Measurements from ENCODE around the gene TMEM108.

The TMEM108 gene

GRCh38 chr3:133074977-133075376 lies 36.8 kb downstream of the TMEM108 start:
- TF ChIP-seq CTCF (IDR thresholded peaks at IDR 0.05; ENCODE audit: insufficient read depth, low read length, poor library complexity, severe bottlenecking) = no peak
- no peaks in the 10 kb centered on the region; the same call in 1 of the 2 replicates for H3K27me3 ChIP-seq (replicated peaks; ENCODE audit: control insufficient read depth, insufficient read depth, low read length)
- no peak overlapping the region for H3K4me3 ChIP-seq (replicated peaks; ENCODE audit: low read depth, low read length)
- no peaks in the 10 kb centered on the region for H3K36me3 ChIP-seq (ENCODE audit: control insufficient read depth, insufficient read depth, low read length)
- no peak for DNase-seq (ENCODE audit: extremely low read depth, insufficient read length)

GRCh38 chr3:133077688-133078087 lies 39.5 kb downstream of the TMEM108 start:
- no peak overlapping the region for H3K4me3 ChIP-seq (replicated peaks; ENCODE audit: low read depth, low read length)
- no peaks in the 10 kb centered on the region for H3K36me3 ChIP-seq (ENCODE audit: control insufficient read depth, insufficient read depth, low read length)
- DNase-seq (ENCODE audit: extremely low read depth, insufficient read length) = no peak

GRCh38 chr3:133079621-133080020 lies 41.4 kb downstream of the TMEM108 start:
- no peaks in the 10 kb centered on the region; the same call in none of the 2 replicates for H3K27me3 ChIP-seq (replicated peaks; ENCODE audit: control insufficient read depth, insufficient read depth, low read length)
- DNase-seq (ENCODE audit: extremely low read depth, insufficient read length) = no peak
- no peak for TF ChIP-seq CTCF (IDR thresholded peaks at IDR 0.05; ENCODE audit: insufficient read depth, low read length, poor library complexity, severe bottlenecking)
- no peak overlapping the region for H3K4me3 ChIP-seq (replicated peaks; ENCODE audit: low read depth, low read length)
- H3K36me3 ChIP-seq (ENCODE audit: control insufficient read depth, insufficient read depth, low read length) = no peaks in the 10 kb centered on the region

More at GRCh38 chr3:133077688-133078087, 39.5 kb downstream of the TMEM108 start:
- no peak for TF ChIP-seq CTCF (IDR thresholded peaks at IDR 0.05; ENCODE audit: insufficient read depth, low read length, poor library complexity, severe bottlenecking)
- H3K27me3 ChIP-seq (replicated peaks; ENCODE audit: control insufficient read depth, insufficient read depth, low read length) = no peaks in the 10 kb centered on the region; the same call in none of the 2 replicates

GRCh38 chr3:133081016-133081415 lies 42.8 kb downstream of the TMEM108 start:
- Histone ChIP-seq H3K4me3 (replicated peaks; ENCODE audit: low read depth, low read length) (no peak overlapping the region), H3K36me3 (ENCODE audit: control insufficient read depth, insufficient read depth, low read length) (no peaks in the 10 kb centered on the region), H3K27me3 (replicated peaks; ENCODE audit: control insufficient read depth, insufficient read depth, low read length) (no peaks in the 10 kb centered on the region; the same call in none of the 2 replicates)
- no peak for TF ChIP-seq CTCF (IDR thresholded peaks at IDR 0.05; ENCODE audit: insufficient read depth, low read length, poor library complexity, severe bottlenecking)
- DNase-seq (ENCODE audit: extremely low read depth, insufficient read length) = no peak

- no peaks in the 10 kb centered on the region; the same call in 1 of the 2 replicates for H3K27me3 ChIP-seq (replicated peaks; ENCODE audit: control insufficient read depth, insufficient read depth, low read length)
- no peak for TF ChIP-seq CTCF (IDR thresholded peaks at IDR 0.05; ENCODE audit: insufficient read depth, low read length, poor library complexity, severe bottlenecking)
- no peak overlapping the region for H3K4me3 ChIP-seq (replicated peaks; ENCODE audit: low read depth, low read length)
- DNase-seq (ENCODE audit: extremely low read depth, insufficient read length) = no peak
- H3K36me3 ChIP-seq (ENCODE audit: control insufficient read depth, insufficient read depth, low read length) = no peaks in the 10 kb centered on the region
Measured at GRCh38 chr3:133083395-133083794, 45.2 kb downstream of the TMEM108 start.

GRCh38 chr3:133089906-133090485 lies 51.8 kb downstream of the TMEM108 start:
- no peak overlapping the region for H3K4me3 ChIP-seq (replicated peaks; ENCODE audit: low read depth, low read length)
- no peaks in the 10 kb centered on the region; the same call in 1 of the 2 replicates for H3K27me3 ChIP-seq (replicated peaks; ENCODE audit: control insufficient read depth, insufficient read depth, low read length)
- TF ChIP-seq CTCF (IDR thresholded peaks at IDR 0.05; ENCODE audit: insufficient read depth, low read length, poor library complexity, severe bottlenecking) = no peak
- no peak for DNase-seq (ENCODE audit: extremely low read depth, insufficient read length)
- H3K36me3 ChIP-seq (ENCODE audit: control insufficient read depth, insufficient read depth, low read length) = no peaks in the 10 kb centered on the region

Measured in GM06990 (cell line).